ENCODE results near the gene S100A1.
"Not testable (repeated sequence)": the region's sequence is repeated elsewhere in the genome, so short reads cannot be mapped to it uniquely, and the experiment has no call there.

Gene S100A1

GRCh38 chr1:153627715-153628626 is at the start of gene S100A1:
Gene S100A1, plus strand, starts transcription at chr1:153628434. Its CDS starts 2,088 bp downstream, at chr1:153630522.
- no peak for DNase-seq

DNA sequence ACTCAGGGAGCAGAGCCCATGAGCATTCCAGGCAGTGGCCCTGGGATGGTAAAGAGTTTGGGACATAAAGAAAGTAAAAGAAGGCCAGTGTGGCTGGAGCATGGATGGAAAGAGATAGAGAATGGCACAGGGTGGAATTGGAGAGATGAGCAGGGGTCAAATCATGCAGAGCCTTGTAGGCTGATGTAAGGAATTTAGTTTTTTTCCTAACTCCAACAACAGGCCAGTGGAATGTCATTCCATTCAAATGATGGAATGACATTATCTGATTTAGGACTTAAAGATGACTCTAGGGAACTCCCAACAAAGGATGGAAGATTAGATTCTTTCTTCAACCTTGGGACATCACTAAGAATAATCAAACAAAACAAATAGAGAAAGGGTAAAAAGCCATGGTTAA is 49.7 kb upstream of the S100A1 start:
- no peak for DNase-seq

GRCh38 chr1:153578936-153579335 is 49.3 kb upstream of the S100A1 start:
- DNase-seq, result no peak

- not testable (repeated sequence) for DNase-seq
These were observed 45.4 kb upstream of the S100A1 start for GRCh38 chr1:153582836-153583235.

- DNase-seq, result not testable (repeated sequence)
These were observed 44.7 kb upstream of the S100A1 start for GRCh38 chr1:153583514-153583913.

DNA sequence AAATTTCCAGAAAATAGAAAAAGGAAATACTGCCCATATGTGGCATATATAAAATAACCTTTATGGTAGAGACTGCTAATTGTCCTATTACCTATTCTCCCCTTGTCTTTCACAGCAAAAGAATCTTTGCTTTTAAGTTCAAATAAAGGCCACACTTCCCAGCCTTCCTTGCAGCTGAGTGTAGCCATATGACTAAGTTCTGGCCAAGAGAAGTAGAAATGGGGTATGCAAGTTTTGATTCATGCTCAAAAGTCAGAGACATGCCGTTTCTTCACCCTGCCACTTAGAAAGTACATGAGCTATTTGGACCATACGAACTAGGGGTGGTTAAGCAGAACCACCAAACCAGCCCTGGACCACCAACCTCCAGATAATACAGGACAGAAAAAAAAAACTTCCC is 44.3 kb upstream of the S100A1 start:
- no peak for DNase-seq

DNA sequence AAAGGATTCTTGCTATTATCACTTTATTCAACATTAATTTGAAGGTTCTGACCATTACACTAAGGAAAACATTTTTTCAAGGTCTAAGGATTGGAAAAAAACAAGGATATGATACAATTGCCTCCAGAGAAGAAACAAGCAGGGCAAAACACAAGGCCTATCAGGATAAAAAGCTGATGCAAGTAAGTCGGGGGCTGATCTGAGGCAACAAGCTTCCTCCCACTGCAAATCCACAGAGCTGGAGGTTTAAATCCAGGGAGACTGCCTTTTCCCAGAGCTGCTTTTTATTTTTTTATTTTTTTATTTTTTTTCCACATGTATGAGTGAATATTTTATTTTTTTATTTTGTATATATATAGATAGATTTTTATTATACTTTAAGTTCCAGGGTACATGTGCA is 43.2 kb upstream of the S100A1 start:
- no peak for DNase-seq

DNA sequence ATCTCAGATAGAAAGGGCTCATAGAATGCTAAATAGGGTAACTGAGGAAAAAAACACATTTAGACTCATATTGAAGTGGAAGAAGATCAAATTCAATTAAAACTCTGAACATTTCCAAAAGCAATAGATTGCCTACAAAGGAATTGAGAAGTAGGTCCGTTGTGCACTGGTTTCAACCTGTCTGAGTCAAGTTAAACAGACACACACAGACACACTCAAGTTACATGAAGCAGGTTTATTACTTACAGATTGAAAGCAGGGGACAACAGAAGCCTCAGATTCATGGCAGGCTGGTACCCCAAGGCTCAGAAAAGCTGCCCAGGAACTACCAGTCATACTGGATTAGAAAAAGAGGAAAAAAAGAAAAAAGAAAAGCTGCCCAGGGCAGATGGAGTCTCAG is 41.9 kb upstream of the S100A1 start:
- no peak for DNase-seq

- no peak for DNase-seq
These were observed 40.9 kb upstream of the S100A1 start for GRCh38 chr1:153587314-153587713.

- not testable (repeated sequence) for DNase-seq
These were observed 40.2 kb upstream of the S100A1 start for GRCh38 chr1:153588033-153588432.

- DNase-seq, result no peak
These were observed 39.8 kb upstream of the S100A1 start for GRCh38 chr1:153588482-153588881.

DNA sequence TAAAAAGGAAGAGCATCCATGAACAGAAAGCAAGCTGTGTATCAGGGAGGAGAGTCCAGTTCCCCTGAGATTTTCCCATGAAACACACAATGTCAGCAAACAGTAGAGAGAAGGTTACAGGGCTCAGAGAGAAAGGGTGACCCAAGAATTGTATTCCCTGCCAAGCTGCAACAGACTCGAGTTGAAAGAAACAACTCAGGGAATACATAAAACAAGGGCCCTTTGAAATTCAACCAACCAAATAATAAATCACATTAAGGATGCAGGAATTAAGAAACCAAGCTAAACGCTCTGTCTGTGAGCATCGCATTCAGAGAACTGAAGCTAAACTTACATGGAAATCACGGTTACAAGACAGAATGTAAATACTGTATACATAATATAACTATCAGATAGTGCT is 35.5 kb upstream of the S100A1 start:
- no peak for DNase-seq

DNA sequence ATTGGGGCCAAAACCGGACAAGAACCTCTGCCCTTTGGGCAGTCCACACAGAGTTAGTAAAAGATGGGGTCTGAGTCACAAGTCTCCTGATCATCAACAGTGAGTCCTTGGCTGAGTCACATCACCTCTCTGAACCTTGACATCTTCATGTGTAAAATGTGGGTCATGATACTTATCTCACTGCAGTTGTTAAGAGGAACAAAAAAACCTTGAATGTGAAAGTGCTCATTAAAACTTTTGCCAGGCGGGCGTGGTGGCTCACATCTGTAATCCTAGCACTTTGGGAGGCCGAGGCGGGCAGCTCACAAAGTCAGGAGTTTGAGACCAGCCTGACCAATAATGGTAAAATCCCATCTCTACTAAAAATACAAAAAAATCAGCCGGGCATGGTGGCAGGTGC is 31.0 kb upstream of the S100A1 start:
- DNase-seq, result no peak

DNA sequence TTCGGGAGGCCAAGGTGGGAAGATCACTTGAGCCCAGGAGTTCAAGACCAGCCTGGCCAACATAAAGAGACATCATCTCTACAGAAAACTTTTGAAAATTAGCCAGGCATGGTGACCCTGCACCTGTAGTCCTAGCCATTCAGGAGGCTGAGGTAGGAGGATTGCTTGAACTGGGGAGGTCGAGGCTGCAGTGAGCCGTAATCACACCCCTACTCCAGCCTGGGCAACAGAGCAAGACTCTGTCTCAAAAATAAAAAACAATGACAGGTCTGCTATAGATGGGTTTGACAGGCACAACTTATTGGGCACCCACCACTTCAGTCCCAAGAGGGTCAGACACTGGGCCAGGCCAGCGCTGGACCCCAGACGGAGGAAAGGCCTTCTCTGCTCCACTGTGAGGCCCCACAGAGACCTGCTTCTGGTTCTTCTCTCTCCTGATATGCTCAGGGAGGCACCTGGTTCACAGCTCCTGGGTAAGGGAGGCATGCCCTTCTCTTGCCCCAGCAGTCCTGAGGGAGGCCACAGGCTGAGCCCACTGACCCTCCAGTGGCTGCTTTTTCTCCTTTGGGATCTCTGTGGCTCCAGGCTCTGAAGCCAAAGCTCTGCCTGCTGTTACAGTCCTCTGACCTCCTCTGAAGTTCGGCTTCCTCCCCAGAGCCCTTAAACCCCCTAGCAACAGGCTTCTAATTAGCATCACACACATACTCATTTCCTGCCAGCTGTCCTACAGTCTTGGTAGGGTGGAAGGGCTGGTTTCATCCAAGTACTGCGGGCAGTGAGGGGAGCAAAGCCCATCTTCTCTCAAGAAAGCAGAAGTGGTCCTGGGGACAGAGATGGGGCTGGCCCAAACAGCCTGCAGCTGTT is 29.7 kb upstream of the S100A1 start:
- DNase-seq, result peak; percentile 26 to 68

- DNase-seq, result no peak
These were observed 28.4 kb upstream of the S100A1 start for GRCh38 chr1:153599847-153600246.

- DNase-seq, result no peak
These were observed 25.5 kb upstream of the S100A1 start for GRCh38 chr1:153602749-153603148.

DNA sequence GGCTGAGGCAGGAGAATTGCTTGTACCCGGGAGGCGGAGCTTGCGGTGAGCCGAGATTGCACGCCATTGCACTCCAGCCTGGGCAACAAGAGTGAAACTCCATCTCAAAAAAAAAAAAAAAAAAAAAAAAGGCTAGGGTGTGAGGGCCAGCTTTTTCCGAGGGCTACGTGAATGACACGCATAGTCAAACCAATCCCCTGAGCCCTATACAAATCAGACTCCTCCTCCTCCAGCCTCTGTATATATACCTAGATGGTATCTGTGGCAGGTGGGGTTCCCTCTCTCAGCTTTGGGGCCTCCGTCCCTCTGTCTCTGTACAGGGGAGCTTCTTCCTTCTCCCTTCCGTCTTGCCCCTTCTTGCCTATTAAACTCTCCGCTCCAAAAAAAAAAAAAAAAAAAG is 22.0 kb upstream of the S100A1 start:
- no peak for DNase-seq

DNA sequence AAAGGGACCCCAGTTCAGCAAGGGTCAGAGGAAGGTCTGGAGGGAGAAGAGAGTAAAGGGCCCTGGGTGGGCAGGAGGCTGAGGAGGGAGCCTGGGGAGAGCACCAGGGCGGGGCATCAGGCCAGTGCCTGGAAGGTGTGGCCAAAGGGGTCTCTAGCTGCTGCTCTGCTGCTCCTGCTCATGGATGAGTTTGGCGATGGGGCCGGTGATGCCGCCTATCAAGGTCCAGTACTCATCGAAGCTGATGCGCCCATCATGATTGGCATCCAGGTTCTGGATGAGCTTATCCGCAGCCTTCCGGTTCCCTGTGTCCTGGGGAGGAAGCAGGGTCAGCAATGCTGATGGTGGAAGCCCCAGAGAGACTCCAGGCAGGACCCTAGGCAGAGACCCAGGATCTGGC is 20.9 kb upstream of the S100A1 start:
- DNase-seq, result no peak

DNA sequence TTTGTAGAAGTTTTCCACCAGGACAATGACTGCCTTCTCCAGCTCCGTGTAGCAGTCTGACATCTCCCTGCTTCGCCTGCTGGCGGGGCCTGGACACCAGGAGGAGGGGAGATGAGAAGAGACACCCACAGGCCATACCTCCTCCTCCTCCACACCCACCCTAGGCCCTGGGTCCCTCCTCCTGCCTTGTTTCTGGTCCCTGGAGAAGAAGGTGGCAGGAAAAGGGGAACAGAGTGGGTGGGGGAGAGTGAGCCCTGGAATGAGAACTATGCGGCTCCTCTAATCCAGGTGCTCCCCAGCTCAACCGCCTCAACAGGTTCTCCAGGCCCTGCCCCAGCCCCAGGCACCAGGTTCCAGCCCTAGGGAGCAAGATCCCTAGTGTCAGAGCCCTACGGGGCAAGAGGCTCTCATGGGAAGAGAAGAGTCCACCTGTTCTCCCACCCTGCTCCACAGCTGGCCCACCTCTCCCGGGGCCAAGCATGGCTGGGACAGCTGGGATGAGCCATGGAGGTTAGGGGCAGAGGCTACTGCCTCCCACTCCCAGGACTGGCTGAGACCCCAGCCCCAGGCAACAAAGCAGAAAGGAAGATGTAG is 20.0 kb upstream of the S100A1 start:
- DNase-seq, result no peak

DNA sequence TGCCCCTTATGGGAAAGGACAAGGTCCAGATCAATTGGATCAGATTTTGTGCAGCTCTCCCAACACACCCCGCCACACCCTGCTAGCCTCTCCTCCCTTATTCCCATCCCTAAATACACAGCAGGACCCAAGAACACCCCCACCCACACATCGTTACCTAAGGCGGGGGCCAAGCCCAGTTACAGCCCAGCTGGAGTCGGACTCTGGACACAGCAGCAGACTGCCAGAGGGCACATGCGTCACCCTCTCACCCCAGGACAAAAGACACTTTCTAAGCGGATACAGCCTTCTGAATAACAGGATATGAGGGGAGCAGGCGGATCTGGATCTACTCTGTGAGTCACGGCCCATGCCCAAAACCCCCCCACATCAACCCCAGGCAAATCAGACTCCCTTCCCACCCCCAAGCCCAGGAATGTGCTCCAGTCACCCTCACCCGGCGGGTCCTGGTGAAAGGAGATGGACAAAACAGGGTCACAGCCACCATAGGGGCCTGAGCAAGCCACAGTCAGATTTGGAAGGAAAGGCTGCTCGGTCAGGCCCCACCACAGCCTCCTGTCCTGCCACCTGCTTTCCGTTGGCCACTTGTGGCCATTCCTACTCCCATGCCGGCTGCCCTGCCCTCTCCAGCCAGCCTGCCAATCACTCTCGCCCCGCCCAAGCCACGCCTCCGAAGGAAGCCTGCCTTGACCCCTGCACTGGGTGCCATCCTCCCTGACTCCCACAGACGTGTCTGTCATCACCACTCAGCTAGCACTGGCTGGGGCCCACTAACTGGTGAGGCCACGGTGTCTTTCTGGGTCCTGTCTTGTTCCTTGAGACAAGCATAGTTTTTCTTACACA is 19.3 kb upstream of the S100A1 start:
- no peak for DNase-seq

DNA sequence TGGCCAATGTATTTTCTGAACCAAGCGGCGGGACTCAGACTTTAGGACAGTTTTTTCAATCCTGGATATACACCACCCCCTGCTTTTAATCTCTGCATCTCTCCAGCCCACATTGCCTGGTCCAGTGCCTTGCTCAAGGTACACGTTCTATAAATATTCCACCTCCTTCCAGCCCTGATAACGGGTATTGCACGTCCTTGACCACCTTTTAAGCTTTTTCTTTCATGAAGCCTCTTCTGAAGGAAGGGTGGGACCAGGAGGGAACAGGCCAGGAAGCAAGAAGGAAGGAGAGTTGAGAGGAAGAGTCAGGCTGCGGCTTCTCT is 18.7 kb upstream of the S100A1 start:
- no peak for DNase-seq

DNA sequence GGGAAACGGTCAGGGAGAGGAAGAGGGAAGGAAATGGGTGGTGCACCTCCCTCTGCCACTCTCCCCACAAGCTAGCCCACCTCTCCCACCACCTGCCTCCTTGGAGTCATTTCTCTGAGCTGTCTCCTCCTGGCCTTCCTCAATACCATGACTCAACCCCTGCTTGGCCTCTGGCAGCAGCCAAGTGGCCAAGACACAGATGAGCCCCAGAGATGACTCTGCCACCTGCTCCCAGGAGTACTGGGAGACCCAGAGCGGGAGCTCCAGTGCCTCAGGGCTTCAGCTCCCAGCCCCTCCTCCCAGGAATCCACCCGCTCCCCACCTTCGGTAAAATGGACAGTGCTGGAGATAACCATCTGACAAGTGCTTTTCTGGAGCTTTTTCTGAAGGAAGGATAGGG is 17.9 kb upstream of the S100A1 start:
- no peak for DNase-seq

DNA sequence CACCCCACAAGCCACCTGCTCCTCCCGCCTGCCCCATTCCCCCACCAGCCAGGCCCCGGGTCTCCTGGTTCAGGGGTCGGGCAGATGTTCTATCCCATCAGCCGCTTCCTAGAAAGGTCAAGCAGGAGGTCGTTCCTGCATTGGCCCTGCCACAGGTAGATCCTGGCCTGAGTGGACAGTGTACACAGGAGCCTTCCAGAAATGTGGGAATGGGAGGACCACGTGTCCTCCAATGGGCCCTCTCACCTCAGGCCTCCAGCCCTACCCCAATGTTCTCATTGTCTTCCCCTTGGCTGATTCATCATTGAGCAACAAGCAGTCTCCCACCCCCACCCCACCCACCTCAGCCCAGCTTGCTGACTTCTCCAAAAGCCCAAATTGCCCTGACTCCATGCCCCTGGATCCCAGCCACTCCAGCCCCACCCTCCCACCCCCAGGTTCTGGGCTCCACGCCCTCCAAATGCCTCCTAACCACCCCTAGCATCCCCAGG is 17.4 kb upstream of the S100A1 start:
- DNase-seq, result no peak
